ENCODE data around the gene ETV2.

ETV2 gene

DNA sequence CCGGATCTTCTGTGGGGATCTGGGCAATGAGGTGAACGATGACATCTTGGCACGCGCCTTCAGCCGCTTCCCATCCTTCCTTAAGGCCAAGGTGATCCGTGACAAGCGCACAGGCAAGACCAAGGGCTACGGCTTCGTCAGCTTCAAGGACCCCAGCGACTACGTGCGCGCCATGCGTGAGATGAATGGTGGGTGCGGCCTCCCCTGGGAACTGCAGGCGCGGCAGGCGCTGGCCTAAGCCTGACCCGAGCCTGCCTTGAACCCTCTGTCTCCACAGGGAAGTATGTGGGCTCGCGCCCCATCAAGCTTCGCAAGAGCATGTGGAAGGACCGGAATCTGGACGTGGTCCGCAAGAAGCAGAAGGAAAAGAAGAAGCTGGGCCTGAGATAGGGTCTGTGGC lies 4.4 kb upstream of the ETV2 start:
- H3K4me3 ChIP-seq (ENCODE audit: control insufficient read depth, low read depth, low read length) = no peak overlapping the region
- DNase-seq (ENCODE audit: low read depth) = no peak
- TF ChIP-seq, protein P1, sequence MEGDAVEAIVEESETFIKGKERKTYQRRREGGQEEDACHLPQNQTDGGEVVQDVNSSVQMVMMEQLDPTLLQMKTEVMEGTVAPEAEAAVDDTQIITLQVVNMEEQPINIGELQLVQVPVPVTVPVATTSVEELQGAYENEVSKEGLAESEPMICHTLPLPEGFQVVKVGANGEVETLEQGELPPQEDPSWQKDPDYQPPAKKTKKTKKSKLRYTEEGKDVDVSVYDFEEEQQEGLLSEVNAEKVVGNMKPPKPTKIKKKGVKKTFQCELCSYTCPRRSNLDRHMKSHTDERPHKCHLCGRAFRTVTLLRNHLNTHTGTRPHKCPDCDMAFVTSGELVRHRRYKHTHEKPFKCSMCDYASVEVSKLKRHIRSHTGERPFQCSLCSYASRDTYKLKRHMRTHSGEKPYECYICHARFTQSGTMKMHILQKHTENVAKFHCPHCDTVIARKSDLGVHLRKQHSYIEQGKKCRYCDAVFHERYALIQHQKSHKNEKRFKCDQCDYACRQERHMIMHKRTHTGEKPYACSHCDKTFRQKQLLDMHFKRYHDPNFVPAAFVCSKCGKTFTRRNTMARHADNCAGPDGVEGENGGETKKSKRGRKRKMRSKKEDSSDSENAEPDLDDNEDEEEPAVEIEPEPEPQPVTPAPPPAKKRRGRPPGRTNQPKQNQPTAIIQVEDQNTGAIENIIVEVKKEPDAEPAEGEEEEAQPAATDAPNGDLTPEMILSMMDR (conservative IDR thresholded peaks at IDR 0.05; ENCODE audit: control insufficient read depth, insufficient read depth, low read depth, low read length) = no peak

DNA sequence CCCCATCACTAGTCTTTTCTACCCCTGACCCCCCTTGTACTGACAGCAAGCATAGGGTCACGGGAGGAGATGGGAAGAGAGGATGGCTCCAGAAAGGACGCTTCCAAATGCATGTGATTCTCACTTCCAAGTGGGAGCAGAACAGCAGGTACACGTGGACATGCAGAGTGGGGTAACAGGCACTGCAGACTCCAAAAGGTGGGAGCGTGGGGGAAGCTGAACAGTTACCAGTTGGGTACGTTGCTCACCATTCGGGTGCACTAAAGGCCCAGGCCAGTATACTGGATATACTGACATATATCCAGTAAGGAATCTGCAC lies 2.3 kb upstream of the ETV2 start:
- TF ChIP-seq, protein P1 (conservative IDR thresholded peaks at IDR 0.05; ENCODE audit: control insufficient read depth, insufficient read depth, low read depth, low read length) = no peak
- DNase-seq (ENCODE audit: low read depth) = no peak
- H3K4me3 ChIP-seq (ENCODE audit: control insufficient read depth, low read depth, low read length) = no peak overlapping the region

DNA sequence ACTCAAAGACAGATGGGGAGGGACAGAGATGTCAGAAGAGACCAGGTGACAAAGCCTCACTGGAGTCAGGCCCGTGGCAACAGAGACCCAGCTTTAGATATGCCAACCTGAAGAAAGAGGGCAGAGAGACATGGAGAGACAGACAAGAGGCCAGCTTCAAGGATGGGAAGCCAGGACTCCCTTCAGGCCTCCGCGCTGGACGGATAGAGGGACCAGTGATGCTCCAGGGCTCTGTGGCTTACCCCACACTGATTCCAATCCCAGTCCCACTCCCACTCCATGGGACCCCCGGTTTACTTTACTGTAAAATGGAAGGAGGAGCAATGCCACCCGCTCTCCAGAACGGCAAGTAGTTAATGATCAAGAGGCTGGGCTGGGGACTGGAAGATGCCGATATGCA lies 1.7 kb upstream of the ETV2 start:
- TF ChIP-seq, protein P1 (conservative IDR thresholded peaks at IDR 0.05; ENCODE audit: control insufficient read depth, insufficient read depth, low read depth, low read length) = no peak
- no peak overlapping the region for H3K4me3 ChIP-seq (ENCODE audit: control insufficient read depth, low read depth, low read length)
- DNase-seq (ENCODE audit: low read depth) = no peak

DNA sequence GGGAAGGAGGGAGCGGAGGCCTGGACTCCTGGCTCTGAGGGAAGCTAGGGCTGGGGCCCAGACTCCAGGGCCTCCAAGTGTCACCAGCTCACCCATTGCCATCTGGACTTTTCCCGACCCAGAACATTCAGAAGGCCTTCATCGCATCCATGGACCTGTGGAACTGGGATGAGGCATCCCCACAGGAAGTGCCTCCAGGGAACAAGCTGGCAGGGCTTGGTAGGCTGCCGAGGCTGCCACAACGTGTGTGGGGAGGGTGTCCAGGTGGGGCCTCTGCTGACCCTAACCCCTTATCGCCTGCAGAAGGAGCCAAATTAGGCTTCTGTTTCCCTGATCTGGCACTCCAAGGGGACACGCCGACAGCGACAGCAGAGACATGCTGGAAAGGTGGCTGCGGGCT lies 767 bp downstream of the ETV2 start:
- DNase-seq (ENCODE audit: low read depth) = no peak
- no peak overlapping the region for H3K4me3 ChIP-seq (ENCODE audit: control insufficient read depth, low read depth, low read length)
- TF ChIP-seq, protein P1 (conservative IDR thresholded peaks at IDR 0.05; ENCODE audit: control insufficient read depth, insufficient read depth, low read depth, low read length) = no peak

DNA sequence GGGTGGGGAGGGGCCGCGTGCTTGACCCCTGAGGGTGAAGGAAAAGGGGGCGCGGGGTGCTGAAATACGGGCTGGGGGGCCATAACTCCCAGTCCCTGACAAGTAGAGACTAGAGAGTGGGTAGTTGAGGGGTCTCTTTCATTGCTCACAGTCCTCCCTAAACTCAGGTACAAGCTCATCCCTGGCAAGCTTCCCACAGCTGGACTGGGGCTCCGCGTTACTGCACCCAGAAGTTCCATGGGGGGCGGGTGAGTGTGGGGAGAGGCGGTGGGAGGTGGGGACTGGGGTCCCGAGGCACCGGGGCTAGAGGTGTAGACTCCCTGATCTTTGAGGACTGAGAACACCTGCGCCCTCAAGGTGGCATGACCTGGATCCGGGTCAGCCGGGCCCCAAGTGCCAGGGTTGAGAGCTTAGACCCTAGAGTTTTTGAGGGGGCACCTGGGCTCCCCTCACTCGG lies 1.3 kb downstream of the ETV2 start:
- TF ChIP-seq, protein P1 (conservative IDR thresholded peaks at IDR 0.05; ENCODE audit: control insufficient read depth, insufficient read depth, low read depth, low read length) = no peak
- no peak for DNase-seq (ENCODE audit: low read depth)
- peak overlapping the region; percentile 55 for H3K4me3 ChIP-seq (ENCODE audit: control insufficient read depth, low read depth, low read length)

DNA sequence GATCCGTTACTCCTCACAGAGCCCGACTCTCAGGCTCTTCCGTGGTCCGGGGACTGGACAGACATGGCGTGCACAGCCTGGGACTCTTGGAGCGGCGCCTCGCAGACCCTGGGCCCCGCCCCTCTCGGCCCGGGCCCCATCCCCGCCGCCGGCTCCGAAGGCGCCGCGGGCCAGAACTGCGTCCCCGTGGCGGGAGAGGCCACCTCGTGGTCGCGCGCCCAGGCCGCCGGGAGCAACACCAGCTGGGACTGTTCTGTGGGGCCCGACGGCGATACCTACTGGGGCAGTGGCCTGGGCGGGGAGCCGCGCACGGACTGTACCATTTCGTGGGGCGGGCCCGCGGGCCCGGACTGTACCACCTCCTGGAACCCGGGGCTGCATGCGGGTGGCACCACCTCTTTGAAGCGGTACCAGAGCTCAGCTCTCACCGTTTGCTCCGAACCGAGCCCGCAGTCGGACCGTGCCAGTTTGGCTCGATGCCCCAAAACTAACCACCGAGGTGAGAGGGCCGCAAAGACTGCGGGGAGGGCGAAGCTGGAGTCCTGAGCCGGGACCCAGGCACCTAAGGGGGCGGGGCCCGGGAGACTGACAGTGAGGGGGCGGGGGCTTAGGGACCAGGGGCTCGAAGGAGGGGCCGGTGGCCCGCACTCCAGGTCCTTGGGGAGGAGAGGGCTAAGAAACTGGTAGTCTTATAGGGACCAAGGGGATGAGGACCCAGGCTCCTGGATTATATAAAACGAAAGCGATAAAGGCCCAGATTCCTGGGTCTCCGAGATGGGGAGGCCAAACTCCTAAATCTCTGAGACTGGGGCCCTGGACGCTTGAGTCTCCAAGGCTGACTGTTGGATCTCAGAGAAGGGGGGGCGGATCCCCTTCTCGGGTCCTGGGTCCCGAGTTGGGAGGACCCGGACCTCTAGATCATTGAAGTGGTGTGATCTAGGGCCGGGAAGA lies 2.0 kb downstream of the ETV2 start:
- peak; percentile 62 for DNase-seq (ENCODE audit: low read depth)
- peak overlapping the region; percentile 55 for H3K4me3 ChIP-seq (ENCODE audit: control insufficient read depth, low read depth, low read length)
- TF ChIP-seq, protein P1 (conservative IDR thresholded peaks at IDR 0.05; ENCODE audit: control insufficient read depth, insufficient read depth, low read depth, low read length) = no peak
